Measurements from ENCODE around the gene MAP4K4.
"Not testable (repeated sequence)": the region's sequence is repeated elsewhere in the genome, so short reads cannot be mapped to it uniquely, and the experiment has no call there.

MAP4K4 gene

DNA sequence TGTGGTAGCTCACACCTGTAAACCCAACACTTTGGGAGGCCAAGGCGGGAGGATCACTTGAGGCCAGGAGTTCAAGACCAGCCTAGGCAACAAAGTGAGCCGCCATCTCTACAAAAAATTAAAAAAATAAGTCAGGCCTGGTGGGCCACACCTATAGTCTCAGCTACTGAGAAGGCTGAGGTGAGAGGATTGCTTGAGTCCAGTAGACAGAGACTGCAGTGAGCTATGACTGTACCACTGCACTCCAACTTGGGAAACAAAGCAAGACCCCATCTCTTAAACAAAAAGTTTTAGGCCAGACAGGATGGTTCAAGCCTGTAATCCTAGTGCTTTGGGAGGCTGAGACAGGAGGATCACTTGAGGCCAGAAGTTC lies 224.4 kb downstream of the MAP4K4 start:
- DNase-seq (ENCODE audit: low spot score), result no peak

DNA sequence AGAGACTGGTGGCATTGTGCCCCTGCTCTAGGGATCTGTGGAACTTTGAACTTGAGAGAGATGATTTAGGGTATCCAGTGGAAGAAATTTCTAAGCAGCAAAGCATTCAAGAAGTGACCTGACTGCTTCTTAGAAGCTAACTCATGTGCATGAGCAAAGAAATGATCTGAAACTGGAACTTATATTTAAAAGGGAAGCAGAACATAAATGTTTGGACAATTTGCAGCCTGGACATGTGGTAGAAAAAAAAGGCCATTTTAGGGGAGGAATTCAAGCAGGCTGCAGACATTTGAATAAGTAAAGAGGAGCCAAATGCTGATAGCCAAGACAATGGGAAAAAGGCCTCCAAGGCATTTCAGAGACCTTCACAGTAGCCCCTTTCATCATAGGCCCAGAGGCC lies 226.8 kb downstream of the MAP4K4 start:
- not testable (repeated sequence) for DNase-seq (ENCODE audit: low spot score)

DNA sequence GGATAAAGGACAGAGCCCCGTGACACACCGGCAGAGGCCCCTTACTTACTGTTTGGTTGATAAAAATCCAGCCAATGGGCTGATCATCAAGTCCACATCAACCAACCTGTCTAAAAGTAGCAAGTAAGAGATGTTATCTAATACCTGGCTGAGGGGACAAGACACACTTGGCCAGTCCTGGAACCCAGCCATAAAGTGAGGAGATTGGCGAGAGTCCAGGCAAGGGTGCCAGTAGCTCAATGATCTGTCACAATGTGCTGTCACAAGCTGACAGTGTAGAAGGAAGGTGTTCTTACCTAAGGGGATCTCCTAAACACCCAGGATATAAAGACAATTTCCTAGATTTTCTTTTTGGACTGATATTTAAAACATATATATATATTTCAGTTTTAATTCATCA lies 232.5 kb downstream of the MAP4K4 start:
- DNase-seq (ENCODE audit: low spot score), result no peak

DNA sequence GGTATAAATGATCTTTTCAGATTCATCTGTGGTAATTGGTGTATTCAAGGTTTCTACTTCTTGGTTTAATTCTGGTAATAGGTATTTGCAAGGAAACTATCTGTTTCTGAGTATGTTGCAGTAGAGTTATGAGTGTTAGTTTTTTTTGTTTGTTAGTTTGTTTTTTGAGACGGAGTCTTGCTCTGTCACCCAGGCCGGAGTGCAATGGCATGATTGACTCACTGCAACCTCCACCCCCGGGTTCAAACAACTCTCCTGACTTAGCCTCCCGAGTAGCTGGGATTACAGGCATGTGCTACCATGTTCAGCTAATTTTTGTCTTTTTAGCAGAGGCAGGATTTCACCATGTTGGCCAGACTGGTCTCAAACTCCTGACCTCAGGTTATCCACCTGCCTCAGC lies 233.3 kb downstream of the MAP4K4 start:
- no peak for DNase-seq (ENCODE audit: low spot score)

DNA sequence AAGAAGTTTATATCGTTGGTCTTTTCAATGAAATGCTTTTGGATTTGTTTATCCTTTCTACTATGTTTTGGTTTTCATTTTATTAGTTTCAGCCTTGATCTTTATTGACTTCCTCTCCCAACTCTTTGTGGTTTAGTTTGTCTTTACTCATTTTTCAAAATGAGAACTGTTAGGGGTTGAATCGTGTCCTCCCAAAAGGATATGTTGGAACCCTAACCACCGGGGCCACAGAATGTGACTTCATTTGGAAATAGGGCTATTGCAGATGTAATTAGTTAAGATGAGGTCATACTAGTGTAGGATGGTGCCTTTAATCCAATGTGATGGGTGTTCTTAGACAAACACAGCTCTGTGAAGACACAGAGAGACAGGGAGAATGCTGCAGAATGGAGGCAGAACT lies 233.9 kb downstream of the MAP4K4 start:
- DNase-seq (ENCODE audit: low spot score), result no peak

DNA sequence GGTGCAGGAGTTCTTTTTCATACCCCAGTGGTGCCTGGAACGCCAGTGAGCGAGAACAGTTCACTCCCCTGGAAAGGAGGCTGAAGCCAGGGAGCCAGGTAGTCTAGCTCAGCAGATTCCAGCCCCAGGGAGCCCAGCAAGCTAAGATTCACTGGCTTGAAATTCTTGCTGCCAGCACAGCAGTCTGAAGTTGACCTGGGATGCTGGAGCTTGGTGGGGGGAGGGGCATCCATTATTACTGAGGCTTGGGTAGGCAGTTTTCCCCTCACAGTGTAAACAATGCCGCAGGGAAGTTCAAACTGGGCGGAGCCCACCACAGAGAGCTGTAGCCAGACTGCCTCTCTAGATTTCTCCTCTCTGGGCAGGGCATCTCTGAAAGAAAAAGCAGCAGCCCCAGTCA lies 238.3 kb downstream of the MAP4K4 start:
- not testable (repeated sequence) for DNase-seq (ENCODE audit: low spot score)

DNA sequence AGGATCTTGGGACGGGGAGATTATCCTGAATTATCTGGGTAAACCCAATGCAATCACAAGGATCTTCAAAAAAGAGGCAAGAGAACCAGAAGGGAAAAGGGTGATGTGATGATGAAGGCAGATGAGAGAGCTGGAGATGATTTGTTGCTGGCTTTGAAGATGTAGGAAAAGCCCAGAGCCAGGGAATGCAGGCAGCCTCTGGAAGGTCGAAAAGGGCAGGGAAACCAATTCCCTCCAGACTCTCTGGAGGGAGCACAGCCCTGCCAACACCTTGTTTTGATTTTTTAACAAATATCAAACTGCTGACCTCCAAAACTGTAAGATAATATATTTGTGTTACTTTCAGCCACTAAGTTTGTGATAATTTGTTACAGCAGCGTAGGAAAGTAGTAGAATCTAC lies 245.3 kb downstream of the MAP4K4 start:
- DNase-seq (ENCODE audit: low spot score), result no peak

All from cerebellar cortex (tissue), 1 donor.